Nephron progenitor cell (in vitro differentiated cells): ENCODE results near the gene COX5A.
A peak's percentile ranks its signal among the peaks of the same experiment; 100 is the strongest.

Source experiments
- DNase-seq: peaks from one replicate; pipeline ENCODE4 v3.0.0; 2021
- H3K27ac Mint-ChIP-seq: 2 replicates; pipeline ENCODE4 v1.8.0; 2021; ENCODE audit warnings: mild to moderate bottlenecking, moderate library complexity, mixed read lengths
- H3K27me3 Mint-ChIP-seq: 2 replicates; pipeline ENCODE4 v1.8.0; 2021; ENCODE audit warnings: mild to moderate bottlenecking, low read depth, mixed read lengths; ENCODE audit not compliant: poor library complexity
- H3K36me3 Mint-ChIP-seq: 2 replicates; pipeline ENCODE4 v1.8.0; 2021; ENCODE audit warnings: low read depth, mixed read lengths
- H3K4me1 Mint-ChIP-seq: 2 replicates; pipeline ENCODE4 v1.8.0; 2021; ENCODE audit warnings: mixed read lengths
- H3K4me3 Mint-ChIP-seq: 2 replicates; pipeline ENCODE4 v1.8.0; 2021; ENCODE audit warnings: mild to moderate bottlenecking, moderate library complexity, mixed read lengths
- H3K9me3 Mint-ChIP-seq: 2 replicates; pipeline ENCODE4 v1.8.0; 2021; ENCODE audit warnings: mild to moderate bottlenecking, moderate library complexity, mixed read lengths
- CTCF ChIP-seq: fragments of 200-600 bp; sonication (generic); IDR thresholded peaks from 2 replicates; pipeline ENCODE4 v1.5.0; 2021; ENCODE audit warnings: antibody characterized with exemption

The COX5A gene

GRCh38 chr15:74893627-74894026, 44.2 kb downstream of the COX5A start:
- Mint-ChIP-seq H3K4me3 (no peak overlapping the region), H3K9me3 (no peaks in the 10 kb centered on the region), H3K27me3 (no peaks in the 10 kb centered on the region), H3K27ac (no peak overlapping the region), H3K36me3 (peaks cover 27% of the 10 kb centered on the region), H3K4me1 (peaks cover 26% of the 10 kb centered on the region)
- no peak for TF ChIP-seq CTCF
- no peak for DNase-seq

- no peak for TF ChIP-seq CTCF
- no peak for DNase-seq
- H3K27me3 Mint-ChIP-seq: no peaks in the 10 kb centered on the region
- no peaks in the 10 kb centered on the region for H3K9me3 Mint-ChIP-seq
- no peak overlapping the region for H3K27ac Mint-ChIP-seq
- peaks cover 28% of the 10 kb centered on the region for H3K4me1 Mint-ChIP-seq
- no peak overlapping the region for H3K4me3 Mint-ChIP-seq
- H3K36me3 Mint-ChIP-seq: peaks cover 27% of the 10 kb centered on the region
Observed at GRCh38 chr15:74892931-74893330, 44.9 kb downstream of the COX5A start.

- H3K4me1 Mint-ChIP-seq: peaks cover 30% of the 10 kb centered on the region
- no peak for DNase-seq
- TF ChIP-seq CTCF: no peak
- H3K36me3 Mint-ChIP-seq: peaks cover 27% of the 10 kb centered on the region
- no peaks in the 10 kb centered on the region for H3K27me3 Mint-ChIP-seq
- H3K27ac Mint-ChIP-seq: no peak overlapping the region
- H3K4me3 Mint-ChIP-seq: no peak overlapping the region
- no peaks in the 10 kb centered on the region for H3K9me3 Mint-ChIP-seq
Observed at GRCh38 chr15:74892313-74892712, 45.6 kb downstream of the COX5A start.

GRCh38 chr15:74891469-74891868, 46.4 kb downstream of the COX5A start:
- TF ChIP-seq CTCF: no peak
- no peak for DNase-seq
- Mint-ChIP-seq H3K4me1 (peaks cover 33% of the 10 kb centered on the region), H3K27me3 (peaks cover 5% of the 10 kb centered on the region), H3K4me3 (peak overlapping the region; percentile 63), H3K36me3 (peaks cover 22% of the 10 kb centered on the region), H3K27ac (no peak overlapping the region), H3K9me3 (no peaks in the 10 kb centered on the region)

GRCh38 chr15:74890665-74890960, 47.3 kb downstream of the COX5A start:
- no peak for DNase-seq
- TF ChIP-seq CTCF: no peak
- no peak overlapping the region for H3K27ac Mint-ChIP-seq

GRCh38 chr15:74889883-74890664, 47.8 kb downstream of the COX5A start, which contains the start of gene MPI:
Gene MPI (plus strand): TSS chr15:74890042. CDS start chr15:74890074, 32 bp downstream.
- H3K27ac Mint-ChIP-seq: peak within 1 kb of the TSS; percentile 19
- TF ChIP-seq CTCF: no peak
- no peaks in the 10 kb centered on the region for H3K9me3 Mint-ChIP-seq
- peak within 1 kb of the TSS; percentile 88 for H3K4me3 Mint-ChIP-seq
- peaks cover 17% of the 10 kb centered on the region for H3K36me3 Mint-ChIP-seq
- peak; percentile 90 for DNase-seq
- peaks cover 10% of the 10 kb centered on the region for H3K27me3 Mint-ChIP-seq
- H3K4me1 Mint-ChIP-seq: peaks cover 33% of the 10 kb centered on the region

More at GRCh38 chr15:74890665-74890960, 47.3 kb downstream of the COX5A start:
- Mint-ChIP-seq H3K36me3 (peaks cover 21% of the 10 kb centered on the region), H3K27me3 (peaks cover 10% of the 10 kb centered on the region), H3K9me3 (no peaks in the 10 kb centered on the region), H3K4me3 (peak overlapping the region; percentile 88), H3K4me1 (peaks cover 33% of the 10 kb centered on the region)
